Parathyroid adenoma (tissue), 2 donors: ENCODE results near the gene ADD3.

Experiments
- H2AFZ ChIP-seq: fragments of 300-600 bp; sonication (generic); one replicate; pipeline ENCODE4 v1.7.0; 2017; ENCODE audit warnings: antibody characterized with exemption, mild to moderate bottlenecking
- H3K27ac ChIP-seq: fragments of 300-600 bp; sonication (generic); one replicate; pipeline ENCODE4 v1.7.0; 2017
- H3K27me3 ChIP-seq: fragments of 300-600 bp; sonication (generic); one replicate; pipeline ENCODE4 v1.7.0; 2017; ENCODE audit warnings: low read length; ENCODE audit not compliant: control insufficient read depth, insufficient read depth
- H3K36me3 ChIP-seq: fragments of 300-600 bp; sonication (generic); one replicate; pipeline ENCODE4 v1.7.0; 2017; ENCODE audit warnings: low read length; ENCODE audit not compliant: control insufficient read depth, insufficient read depth
- H3K4me1 ChIP-seq: fragments of 300-600 bp; sonication (generic); one replicate; pipeline ENCODE4 v1.7.0; 2017; ENCODE audit warnings: control low read depth
- H3K4me2 ChIP-seq: fragments of 300-600 bp; sonication (generic); one replicate; pipeline ENCODE4 v1.7.0; 2017; ENCODE audit warnings: low read length
- H3K4me3 ChIP-seq: fragments of 300-600 bp; sonication (generic); one replicate; pipeline ENCODE4 v1.7.0; 2017; ENCODE audit warnings: low read depth, low read length
- H3K79me2 ChIP-seq: fragments of 300-600 bp; sonication (generic); one replicate; pipeline ENCODE4 v1.7.0; 2017; ENCODE audit warnings: control low read depth
- H3K9ac ChIP-seq: fragments of 300-600 bp; sonication (generic); one replicate; pipeline ENCODE4 v1.7.0; 2017; ENCODE audit warnings: mild to moderate bottlenecking
- H3K9me3 ChIP-seq: fragments of 300-600 bp; sonication (generic); one replicate; pipeline ENCODE4 v1.7.0; 2017; ENCODE audit warnings: low read length; ENCODE audit not compliant: control insufficient read depth
- CTCF ChIP-seq: fragments of 300-600 bp; sonication (generic); IDR thresholded peaks from one replicate; pipeline ENCODE4 v1.7.0; 2017; ENCODE audit warnings: antibody characterized with exemption, mild to moderate bottlenecking
- donor health status: primary hyperparathyroidism.

The ADD3 gene

GRCh38 chr10:110091830-110092229 lies 84.0 kb downstream of the ADD3 start:
- Histone ChIP-seq H3K9me3 (no peaks in the 10 kb centered on the region), H3K36me3 (no peaks in the 10 kb centered on the region), H3K27me3 (no peaks in the 10 kb centered on the region), H3K4me1 (peaks cover 5% of the 10 kb centered on the region), H3K27ac (no peak overlapping the region), H3K9ac (no peak overlapping the region), H2AFZ (no peak overlapping the region), H3K79me2 (peaks cover 19% of the 10 kb centered on the region), H3K4me2 (no peak overlapping the region), H3K4me3 (no peak overlapping the region)
- TF ChIP-seq CTCF = no peak

DNA sequence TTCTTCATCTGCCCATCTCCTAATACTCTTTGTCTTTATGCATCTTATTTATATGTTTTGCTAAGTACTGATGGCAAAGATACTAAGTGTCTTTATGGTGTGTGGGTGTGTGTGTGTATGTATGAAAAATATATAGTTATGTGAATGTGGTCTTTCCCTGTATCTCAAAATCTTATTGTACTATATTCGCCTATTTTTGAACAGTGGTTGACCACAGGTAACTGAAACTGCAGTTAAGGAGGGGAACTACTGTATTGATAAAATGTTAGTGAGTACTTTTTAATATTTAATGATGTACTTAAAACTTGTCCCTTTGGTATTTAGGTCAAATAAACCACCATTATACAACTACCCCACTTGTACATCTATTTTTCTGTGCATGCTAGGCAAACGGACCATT lies 85.9 kb downstream of the ADD3 start:
- no peak overlapping the region for H3K4me2 ChIP-seq
- peaks cover 24% of the 10 kb centered on the region for H3K79me2 ChIP-seq
- no peak overlapping the region for H3K4me3 ChIP-seq
- H3K9me3 ChIP-seq = no peaks in the 10 kb centered on the region
- H3K27ac ChIP-seq = no peak overlapping the region
- TF ChIP-seq CTCF = no peak
- H3K4me1 ChIP-seq = no peaks in the 10 kb centered on the region
- no peak overlapping the region for H3K9ac ChIP-seq
- H2AFZ ChIP-seq = no peak overlapping the region
- H3K36me3 ChIP-seq = no peaks in the 10 kb centered on the region
- no peaks in the 10 kb centered on the region for H3K27me3 ChIP-seq

DNA sequence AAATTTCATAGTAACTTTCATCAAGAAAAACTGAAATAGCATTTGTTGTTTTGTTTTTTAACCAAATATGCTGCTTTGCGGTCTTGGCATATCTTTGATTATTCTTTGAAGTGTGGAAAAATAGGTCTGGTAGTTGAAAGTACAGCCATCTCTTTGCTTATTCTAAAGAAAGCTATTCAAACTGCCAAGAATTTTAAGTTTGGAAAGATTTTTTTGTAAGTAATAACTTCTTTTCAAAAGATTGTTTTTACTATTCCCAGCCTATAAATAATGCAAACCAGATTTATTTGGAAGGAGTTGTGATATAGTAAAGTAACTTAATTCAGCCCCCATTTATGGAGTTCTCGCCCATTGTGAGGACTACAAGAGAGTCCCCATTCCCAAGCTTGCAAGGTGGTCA lies 87.0 kb downstream of the ADD3 start:
- no peaks in the 10 kb centered on the region for H3K36me3 ChIP-seq
- no peak overlapping the region for H2AFZ ChIP-seq
- H3K9ac ChIP-seq = no peak overlapping the region
- no peak overlapping the region for H3K4me2 ChIP-seq
- H3K79me2 ChIP-seq = peaks cover 24% of the 10 kb centered on the region
- no peak overlapping the region for H3K4me3 ChIP-seq
- no peak for TF ChIP-seq CTCF
- no peak overlapping the region for H3K27ac ChIP-seq
- no peaks in the 10 kb centered on the region for H3K4me1 ChIP-seq
- no peaks in the 10 kb centered on the region for H3K27me3 ChIP-seq
- no peaks in the 10 kb centered on the region for H3K9me3 ChIP-seq

DNA sequence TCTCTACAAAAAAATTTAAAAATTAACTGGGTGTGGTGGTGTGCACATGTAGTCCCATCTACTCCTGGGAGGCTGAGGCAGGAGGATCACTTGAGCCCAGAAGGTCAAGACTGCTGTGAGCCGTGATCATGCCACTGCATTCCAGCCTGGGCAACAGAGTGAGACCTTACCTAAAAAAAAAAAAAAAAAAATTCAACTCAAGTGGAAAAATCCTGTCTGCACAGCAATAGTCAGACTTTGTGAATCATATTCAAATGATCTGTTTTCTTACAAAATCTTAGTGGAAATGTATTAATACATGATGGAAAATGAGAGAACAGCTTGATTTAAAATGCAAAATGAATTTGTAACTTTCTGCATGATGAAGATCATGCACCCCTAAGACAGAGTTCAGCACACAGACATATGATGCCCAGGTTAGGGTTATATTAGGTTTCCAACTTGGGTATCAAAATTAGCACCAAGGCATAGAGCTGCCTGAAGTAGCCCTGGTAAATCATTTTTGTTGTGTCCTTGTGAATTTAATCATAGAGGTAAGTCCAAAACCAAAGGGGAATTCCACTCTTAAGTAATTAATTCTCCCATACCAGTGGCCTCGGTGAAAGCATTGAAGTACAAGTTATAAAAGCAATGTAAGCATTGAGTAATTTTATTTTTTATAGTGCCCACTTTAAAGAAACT lies 93.8 kb downstream of the ADD3 start:
- H3K27ac ChIP-seq = no peak overlapping the region
- H3K9ac ChIP-seq = no peak overlapping the region
- no peaks in the 10 kb centered on the region for H3K27me3 ChIP-seq
- no peak overlapping the region for H3K4me2 ChIP-seq
- no peak overlapping the region for H2AFZ ChIP-seq
- H3K79me2 ChIP-seq = peaks cover 7% of the 10 kb centered on the region
- no peak for TF ChIP-seq CTCF
- no peaks in the 10 kb centered on the region for H3K36me3 ChIP-seq
- no peak overlapping the region for H3K4me3 ChIP-seq
- no peaks in the 10 kb centered on the region for H3K4me1 ChIP-seq
- no peaks in the 10 kb centered on the region for H3K9me3 ChIP-seq

DNA sequence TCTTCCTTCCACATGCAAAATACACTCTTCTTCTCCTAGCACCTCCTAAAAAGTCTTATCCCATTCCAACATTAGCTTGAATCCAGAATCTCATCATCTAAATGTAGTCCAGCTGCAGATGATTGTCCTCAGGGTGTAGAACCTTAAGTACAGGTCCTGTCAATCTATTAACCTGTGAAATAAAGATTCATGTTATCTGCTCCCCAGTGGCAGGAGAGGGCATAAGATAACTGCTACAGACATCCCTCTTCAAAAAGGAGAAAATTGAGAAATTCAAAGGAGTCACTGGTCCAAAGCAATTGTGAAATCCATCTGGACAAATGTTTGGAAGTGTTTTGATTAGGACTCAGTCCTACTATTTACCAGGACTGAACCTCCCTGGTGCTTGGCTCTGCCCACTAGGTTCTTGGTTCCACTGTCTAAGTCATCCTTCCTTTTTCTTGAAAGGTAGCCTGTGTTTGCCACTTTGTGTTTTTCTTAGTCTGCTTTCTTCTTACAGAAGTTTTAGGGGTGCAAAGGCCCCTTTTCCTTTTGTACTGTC lies 96.2 kb downstream of the ADD3 start:
- no peaks in the 10 kb centered on the region for H3K36me3 ChIP-seq
- H3K79me2 ChIP-seq = no peaks in the 10 kb centered on the region
- no peak overlapping the region for H3K27ac ChIP-seq
- no peaks in the 10 kb centered on the region for H3K9me3 ChIP-seq
- H3K9ac ChIP-seq = no peak overlapping the region
- H3K27me3 ChIP-seq = no peaks in the 10 kb centered on the region
- no peak overlapping the region for H3K4me3 ChIP-seq
- no peak overlapping the region for H2AFZ ChIP-seq
- H3K4me2 ChIP-seq = no peak overlapping the region
- no peak for TF ChIP-seq CTCF
- no peaks in the 10 kb centered on the region for H3K4me1 ChIP-seq
